HG03460 (cell line): ENCODE data around the gene ARHGAP6.
"Not testable (repeated sequence)": the region's sequence is repeated elsewhere in the genome, so short reads cannot be mapped to it uniquely, and the experiment has no call there.

Experiments used
- ATAC-seq: cut with Tn5 transposase; IDR thresholded peaks from one replicate; pipeline ENCODE4 v1.9.1; 2021; ENCODE audit not compliant: unreplicated experiment

Gene ARHGAP6

GRCh38 chrX:11533199-11533651 is 132.5 kb downstream of the ARHGAP6 start:
- ATAC-seq: peak; percentile 61

- ATAC-seq: no peak
Measured at GRCh38 chrX:11532291-11533078, 133.2 kb downstream of the ARHGAP6 start.

- no peak for ATAC-seq
Measured at GRCh38 chrX:11531226-11531625, 134.5 kb downstream of the ARHGAP6 start.

GRCh38 chrX:11530621-11531020 is 135.1 kb downstream of the ARHGAP6 start:
- no peak for ATAC-seq

GRCh38 chrX:11528623-11529022 is 137.1 kb downstream of the ARHGAP6 start:
- ATAC-seq: no peak

- no peak for ATAC-seq
Measured at GRCh38 chrX:11525685-11526084, 140.0 kb downstream of the ARHGAP6 start.

- not testable (repeated sequence) for ATAC-seq
Measured at GRCh38 chrX:11519234-11519633, 146.5 kb downstream of the ARHGAP6 start.

- no peak for ATAC-seq
Measured at GRCh38 chrX:11509786-11510185, 155.9 kb downstream of the ARHGAP6 start.

- ATAC-seq: no peak
Measured at GRCh38 chrX:11504234-11504633, 161.5 kb downstream of the ARHGAP6 start.

- ATAC-seq: no peak
Measured at GRCh38 chrX:11499076-11500044, 166.4 kb downstream of the ARHGAP6 start.

- ATAC-seq: not testable (repeated sequence)
Measured at GRCh38 chrX:11491375-11491774, 174.3 kb downstream of the ARHGAP6 start.

GRCh38 chrX:11484290-11484689 is 181.4 kb downstream of the ARHGAP6 start:
- no peak for ATAC-seq

- no peak for ATAC-seq
Measured at GRCh38 chrX:11481035-11481434, 184.7 kb downstream of the ARHGAP6 start.

- no peak for ATAC-seq
Measured at GRCh38 chrX:11480626-11481025, 185.1 kb downstream of the ARHGAP6 start.

- ATAC-seq: no peak
Measured at GRCh38 chrX:11478911-11479310, 186.8 kb downstream of the ARHGAP6 start.

- no peak for ATAC-seq
Measured at GRCh38 chrX:11478026-11478425, 187.7 kb downstream of the ARHGAP6 start.

- ATAC-seq: no peak
Measured at GRCh38 chrX:11474576-11474975, 191.1 kb downstream of the ARHGAP6 start.

GRCh38 chrX:11474021-11474420 is 191.7 kb downstream of the ARHGAP6 start:
- ATAC-seq: no peak

GRCh38 chrX:11472879-11473278 is 192.8 kb downstream of the ARHGAP6 start:
- ATAC-seq: no peak

GRCh38 chrX:11472381-11472780 is 193.3 kb downstream of the ARHGAP6 start:
- no peak for ATAC-seq

GRCh38 chrX:11470250-11470974 is 195.3 kb downstream of the ARHGAP6 start:
- ATAC-seq: no peak
